GM19468 (cell line): Measurements from ENCODE around the gene TEX26.

ENCODE experiments used
- ATAC-seq: cut with Tn5 transposase; IDR thresholded peaks from one replicate; pipeline ENCODE4 v1.9.1; 2021; ENCODE audit warnings: mild to moderate bottlenecking, moderate library complexity, moderate number of reproducible peaks; ENCODE audit not compliant: unreplicated experiment; ENCODE audit errors: extremely low read depth

The TEX26 gene

GRCh38 chr13:30972888-30973377 is 40.5 kb downstream of the TEX26 start:
- ATAC-seq: no peak

DNA sequence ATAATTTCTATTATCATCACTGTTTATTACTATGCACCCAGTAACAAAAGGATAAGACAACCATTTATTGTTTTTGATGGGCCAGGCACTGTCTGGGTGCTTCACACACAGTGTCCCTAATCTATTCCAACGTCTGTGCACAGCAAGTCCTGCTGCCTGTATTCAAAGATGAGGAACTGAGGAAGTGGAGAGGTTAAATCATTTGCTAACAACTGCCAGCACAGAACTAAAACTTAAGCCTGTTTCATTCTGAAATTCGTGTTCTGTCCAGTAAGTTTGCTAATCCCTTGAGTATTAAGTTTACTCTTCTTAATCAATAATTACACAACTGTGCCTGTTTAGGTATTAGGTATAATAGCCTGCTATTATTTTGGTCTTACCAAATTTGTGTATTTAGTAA is 41.9 kb downstream of the TEX26 start:
- ATAC-seq: no peak

- no peak for ATAC-seq
Measured at GRCh38 chr13:30976025-30976424, 43.6 kb downstream of the TEX26 start.

DNA sequence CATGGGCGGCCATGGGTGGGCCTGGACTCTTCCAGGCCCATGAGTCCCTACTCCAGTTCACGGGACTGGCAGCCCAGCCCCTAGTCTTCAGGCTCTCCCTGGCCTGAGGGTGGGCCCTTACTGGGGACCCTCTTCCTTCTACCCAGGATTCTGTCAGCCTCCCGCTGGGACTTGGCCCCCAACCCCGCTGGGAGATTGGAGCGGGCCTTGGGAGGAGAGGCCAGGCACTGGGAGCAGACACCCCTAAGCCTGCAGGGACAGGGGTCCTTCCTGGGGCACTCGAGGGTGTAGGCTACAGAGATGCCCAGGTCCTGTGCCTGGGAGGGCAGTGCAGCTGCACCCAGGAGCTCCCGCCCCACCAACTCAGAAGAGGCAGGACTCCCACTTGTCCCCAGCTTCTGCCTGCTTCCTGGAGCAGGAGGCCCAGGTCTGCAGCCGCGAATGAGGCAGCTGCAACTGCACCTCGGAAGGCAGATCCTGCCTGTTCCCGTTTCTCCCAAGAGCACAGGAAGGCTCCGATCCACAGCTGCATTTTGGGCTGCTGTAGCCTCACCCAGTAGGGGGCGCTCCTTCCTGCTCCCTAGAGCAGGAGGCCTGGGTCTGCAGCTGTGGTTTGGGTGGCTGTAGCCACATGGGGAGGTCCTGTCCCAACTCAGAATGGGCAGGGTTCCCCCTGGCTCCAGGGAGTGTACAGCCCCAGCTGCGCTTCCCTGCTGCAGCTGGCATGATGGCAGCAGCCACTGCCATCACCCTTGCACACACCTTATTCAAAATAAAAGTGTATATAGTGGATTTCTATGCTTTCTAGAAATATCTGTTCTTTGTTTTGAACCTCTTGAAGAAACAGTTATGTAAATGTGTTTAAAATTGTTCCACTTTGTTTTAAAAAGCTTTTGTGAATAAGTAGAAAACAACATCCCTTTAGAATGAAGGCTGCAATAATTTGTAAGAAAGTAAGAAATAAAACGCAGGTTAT is 46.8 kb downstream of the TEX26 start:
- ATAC-seq: no peak

- ATAC-seq: no peak
Measured at GRCh38 chr13:30982506-30982905, 50.0 kb downstream of the TEX26 start.

DNA sequence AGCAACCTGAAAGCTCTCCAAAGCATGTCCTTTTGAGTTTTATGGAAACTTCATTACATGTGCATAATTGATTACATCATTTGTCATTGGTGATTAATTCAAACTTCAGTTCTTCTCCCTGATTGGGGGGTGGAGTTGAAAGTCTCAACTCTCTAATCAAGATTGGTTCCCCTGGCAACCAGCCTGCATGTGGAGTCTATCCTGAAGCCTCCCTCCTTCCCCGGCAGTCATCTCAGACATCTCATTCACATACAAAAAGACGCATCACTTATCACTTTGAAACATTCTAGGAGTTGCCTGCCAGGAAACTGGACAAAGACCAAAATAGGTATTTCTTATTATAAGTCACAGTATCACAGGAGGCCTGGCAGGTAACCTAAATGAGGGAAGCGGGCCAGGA is 50.5 kb downstream of the TEX26 start:
- ATAC-seq: no peak

DNA sequence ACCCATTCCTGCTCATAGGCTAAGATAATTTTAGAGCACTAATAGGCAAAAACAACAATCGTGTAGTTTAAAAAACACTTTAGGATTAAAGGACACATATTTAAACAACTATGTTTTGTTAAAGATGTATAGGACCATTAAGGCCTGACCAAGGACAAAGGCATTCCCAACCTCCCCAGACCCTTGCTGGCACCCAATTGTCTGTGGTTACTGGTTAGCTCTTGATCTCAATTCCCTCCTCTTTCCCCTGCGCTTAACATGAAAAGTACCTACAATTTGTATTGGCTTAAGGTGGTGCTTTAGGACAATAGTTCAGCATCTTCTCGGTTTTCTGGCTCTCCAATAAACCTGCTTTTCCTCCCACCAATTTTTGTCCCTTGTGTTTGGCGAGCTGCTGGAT is 51.0 kb downstream of the TEX26 start:
- ATAC-seq: no peak

- ATAC-seq: no peak
Measured at GRCh38 chr13:30984620-30985019, 52.2 kb downstream of the TEX26 start.

- ATAC-seq: no peak
Measured at GRCh38 chr13:30985637-30986205, 53.3 kb downstream of the TEX26 start.

DNA sequence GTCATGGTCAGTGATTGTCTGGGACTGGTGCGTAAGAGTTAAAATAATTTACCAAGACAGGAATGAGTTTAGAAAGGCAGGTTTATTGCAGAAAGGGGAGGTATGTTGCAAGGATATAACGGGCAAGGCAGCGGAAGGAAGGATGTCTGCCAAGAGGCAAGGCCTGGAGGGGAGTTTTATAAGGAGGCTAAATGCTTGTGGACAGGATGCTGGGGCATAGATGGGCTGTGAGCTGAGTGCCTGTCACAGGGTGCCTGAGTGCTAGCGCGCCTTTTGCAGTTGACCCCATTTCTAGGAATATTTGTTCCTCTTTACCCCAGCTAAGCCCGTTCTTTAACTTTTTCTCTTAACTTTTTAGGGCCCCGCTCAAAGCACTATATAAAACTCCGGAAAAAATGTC is 58.7 kb downstream of the TEX26 start:
- no peak for ATAC-seq

DNA sequence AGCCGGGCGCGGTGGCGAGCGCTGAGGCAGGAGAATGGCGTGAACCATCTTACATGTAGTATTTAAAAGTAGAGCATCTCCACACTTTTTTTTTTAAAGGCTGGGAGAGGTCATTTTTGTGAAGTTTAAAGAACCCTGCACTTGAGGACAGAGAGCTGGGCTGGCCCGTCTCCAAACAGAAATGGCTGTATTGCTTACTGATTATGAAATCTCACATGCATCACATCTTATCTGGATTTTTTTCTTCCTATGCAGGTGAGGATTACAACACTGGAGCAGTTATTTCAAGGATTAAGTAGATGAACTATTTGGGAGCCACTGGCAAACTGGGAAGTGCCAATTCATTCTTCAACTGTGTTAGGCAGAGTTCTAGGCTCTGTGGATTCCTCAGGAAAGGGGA is 59.5 kb downstream of the TEX26 start:
- no peak for ATAC-seq

DNA sequence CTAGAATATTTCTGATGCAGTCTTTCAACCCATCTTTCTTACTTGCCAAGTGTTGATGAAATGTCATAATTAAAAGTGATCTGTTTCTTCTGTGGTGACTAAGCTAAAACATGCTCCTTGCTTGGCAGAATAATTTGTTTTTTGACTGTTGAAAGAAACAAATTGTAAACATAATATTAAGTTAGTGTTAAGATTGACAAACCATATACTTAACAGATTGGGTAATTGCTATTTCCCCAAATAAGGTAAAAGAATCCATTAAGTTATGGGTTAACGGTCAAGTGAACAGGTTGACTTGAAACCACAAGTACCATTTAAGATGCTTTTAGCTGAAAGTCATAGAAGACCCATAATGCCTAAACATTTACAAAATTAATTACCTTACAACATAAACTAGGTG is 62.9 kb downstream of the TEX26 start:
- ATAC-seq: no peak

- no peak for ATAC-seq
Measured at GRCh38 chr13:30997697-30998096, 65.2 kb downstream of the TEX26 start.

DNA sequence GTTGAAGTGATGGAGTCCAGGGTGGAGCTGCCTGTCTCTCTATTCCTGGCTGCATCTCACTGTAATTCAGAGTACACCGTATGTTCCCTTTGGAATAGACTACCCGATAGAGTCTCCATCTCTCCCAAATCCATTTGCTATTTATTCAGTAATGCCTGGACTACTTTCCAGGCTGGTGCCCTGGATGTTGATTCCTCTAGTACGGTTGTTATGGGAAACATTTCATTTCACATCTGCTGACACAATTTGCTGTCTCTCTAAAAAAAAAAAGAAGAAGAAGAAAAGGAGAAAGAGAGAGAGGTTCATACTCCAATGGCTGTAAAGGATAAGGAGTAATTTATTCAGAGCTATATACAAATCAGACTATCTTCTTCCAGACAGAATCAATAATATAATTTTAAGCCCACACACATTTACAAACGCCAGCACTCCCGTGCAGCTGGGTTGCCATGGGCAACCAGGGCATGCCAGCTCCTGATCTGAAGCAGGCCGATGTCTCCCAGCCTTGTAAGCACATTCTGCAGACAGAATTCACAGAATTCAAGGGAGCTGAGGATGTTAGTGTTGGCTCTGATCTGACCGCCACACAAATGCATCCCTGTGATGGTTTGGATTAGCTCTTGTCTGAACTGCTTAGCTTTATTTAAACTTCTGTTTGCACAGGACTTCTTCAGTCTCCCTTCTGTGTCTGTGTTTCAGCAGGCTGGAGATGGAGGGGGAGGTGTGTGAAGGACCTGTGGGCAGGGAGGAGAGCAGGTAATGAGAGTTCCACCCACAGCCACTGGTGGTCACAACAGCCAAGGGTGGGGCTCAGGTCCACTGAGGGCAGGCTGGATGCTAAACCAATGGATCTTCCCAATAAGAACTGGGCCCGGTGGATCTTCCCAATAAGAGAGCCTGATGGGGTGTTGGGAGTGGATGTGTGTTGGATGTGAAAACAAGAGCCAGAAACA is 66.0 kb downstream of the TEX26 start:
- no peak for ATAC-seq

- no peak for ATAC-seq
Measured at GRCh38 chr13:31000889-31001288, 68.4 kb downstream of the TEX26 start.

DNA sequence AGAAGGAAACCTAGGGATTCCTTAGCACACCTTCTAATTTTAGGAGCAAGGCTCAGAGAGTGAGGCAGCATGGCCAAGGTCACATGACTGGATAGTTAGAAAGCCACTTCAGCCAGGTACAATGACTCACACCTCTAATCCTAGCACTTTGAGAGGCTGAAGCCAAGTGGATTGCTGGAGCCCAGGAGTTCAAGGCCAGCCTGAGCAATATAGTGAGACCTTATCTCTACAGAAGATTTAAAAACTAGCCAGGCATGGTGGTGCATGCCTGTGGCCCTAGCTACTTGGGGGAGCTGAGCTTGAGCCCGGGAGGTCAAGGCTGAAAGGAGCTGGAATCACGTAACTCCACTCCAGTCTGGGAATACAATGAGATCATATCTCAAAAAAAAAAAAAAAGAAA is 69.2 kb downstream of the TEX26 start:
- no peak for ATAC-seq

GRCh38 chr13:31005066-31005465 is 72.6 kb downstream of the TEX26 start:
- ATAC-seq: no peak

GRCh38 chr13:31007417-31007816 is 75.0 kb downstream of the TEX26 start:
- no peak for ATAC-seq

DNA sequence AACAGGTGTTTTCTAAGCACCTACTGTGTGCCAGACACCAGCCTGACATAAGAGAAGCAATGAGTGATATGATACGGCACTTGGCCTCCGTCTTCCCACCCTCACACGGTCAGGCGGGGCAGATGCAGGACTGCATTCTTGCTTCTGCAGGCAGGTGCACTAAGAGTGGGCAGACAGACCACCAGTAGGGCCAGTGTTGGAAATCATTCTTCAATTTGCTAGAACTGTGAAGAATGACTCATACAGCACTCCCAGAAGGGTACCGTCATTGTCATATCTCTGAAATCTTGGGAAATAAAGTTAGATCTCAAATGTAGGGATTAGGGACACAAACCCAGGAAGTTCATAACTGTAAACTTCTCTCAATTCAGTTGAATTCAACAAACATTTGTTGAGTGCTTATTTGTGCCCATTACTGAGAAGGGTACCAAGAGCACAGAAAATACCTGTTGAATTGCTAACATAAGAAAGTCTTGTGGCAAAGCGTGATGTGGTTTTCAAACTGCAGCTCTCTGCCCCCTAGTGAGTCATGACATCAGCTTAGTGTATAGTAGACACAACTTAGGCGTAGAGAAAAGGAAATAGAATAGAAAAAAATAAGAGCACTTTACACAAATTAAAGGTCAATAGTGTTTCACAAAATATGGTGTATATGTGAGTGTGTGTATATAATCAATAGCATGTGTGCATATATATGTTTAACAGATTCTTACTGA is 76.1 kb downstream of the TEX26 start:
- ATAC-seq: no peak

DNA sequence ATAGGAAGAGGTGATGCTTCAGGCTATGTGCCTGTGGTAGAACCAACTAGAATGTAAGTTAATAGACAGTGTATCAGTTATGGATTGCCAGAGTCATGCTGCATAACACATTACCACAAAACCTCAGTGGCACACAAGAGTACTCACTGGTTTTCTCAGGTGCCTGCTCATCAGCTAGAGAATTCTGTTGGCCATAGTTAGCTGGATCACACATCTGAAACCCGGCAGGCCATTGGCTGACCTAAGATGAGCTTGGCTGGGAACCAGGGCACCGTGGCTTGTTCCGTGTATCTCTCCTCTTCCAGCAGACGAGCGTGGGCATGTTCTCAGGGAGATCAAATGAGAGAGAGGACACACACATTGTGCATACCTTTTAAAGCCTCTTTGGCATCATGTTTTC is 76.7 kb downstream of the TEX26 start:
- no peak for ATAC-seq
